Ramos (cell line): ENCODE data around the gene SCUBE2.
"Not testable (repeated sequence)": the region's sequence is repeated elsewhere in the genome, so short reads cannot be mapped to it uniquely, and the experiment has no call there.

Source experiments
- in situ Hi-C: fragments of 300-500 bp; cut with MboI; formaldehyde crosslinking; loops from one replicate; pipeline ENCODE4 v1.14.3; 2022; ENCODE audit warnings: low sequenced_read_pairs; ENCODE audit not compliant: unreplicated experiment

The SCUBE2 gene

DNA sequence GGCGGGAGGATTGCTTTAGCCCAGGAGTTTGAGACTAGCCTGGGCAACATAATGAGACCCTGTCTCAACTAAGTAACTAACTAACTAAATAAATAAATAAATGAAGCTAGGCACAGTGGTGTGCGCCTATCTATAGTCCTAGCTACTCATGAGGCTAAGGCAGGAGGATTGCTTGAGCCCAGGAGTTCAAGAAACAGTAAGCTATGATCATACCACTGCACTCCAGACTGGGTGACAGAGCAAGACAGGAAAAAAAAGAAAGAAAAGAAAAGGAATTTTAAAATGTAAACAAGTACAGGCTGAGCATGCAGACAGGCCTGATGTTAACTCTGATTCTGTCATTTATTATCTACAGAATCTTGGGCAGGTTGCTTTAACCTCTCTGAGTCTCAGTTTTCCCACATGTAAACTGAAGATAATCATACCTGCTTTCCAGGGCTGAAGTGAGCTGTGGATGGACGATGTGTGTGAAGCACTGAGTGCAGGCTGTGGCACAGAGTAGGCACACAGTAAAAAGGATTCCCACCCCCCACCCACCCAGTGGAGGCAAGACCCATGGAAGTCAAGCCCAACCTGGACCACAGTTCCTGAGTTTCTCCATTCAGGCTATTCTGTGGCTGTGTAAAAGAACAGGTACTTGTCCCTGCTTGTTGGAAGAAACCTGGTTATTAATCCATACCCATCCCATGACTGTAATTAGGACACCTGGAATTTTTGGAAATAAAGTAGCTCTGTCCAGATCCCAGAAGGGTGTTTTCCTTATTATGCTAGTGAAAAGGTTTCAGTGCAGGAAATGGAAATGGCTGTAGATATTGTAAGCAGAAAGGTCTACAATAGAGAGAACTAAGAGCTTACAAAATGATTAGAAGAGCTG lies 18.7 kb upstream of the SCUBE2 start:
- in situ Hi-C loops = no loop called here

DNA sequence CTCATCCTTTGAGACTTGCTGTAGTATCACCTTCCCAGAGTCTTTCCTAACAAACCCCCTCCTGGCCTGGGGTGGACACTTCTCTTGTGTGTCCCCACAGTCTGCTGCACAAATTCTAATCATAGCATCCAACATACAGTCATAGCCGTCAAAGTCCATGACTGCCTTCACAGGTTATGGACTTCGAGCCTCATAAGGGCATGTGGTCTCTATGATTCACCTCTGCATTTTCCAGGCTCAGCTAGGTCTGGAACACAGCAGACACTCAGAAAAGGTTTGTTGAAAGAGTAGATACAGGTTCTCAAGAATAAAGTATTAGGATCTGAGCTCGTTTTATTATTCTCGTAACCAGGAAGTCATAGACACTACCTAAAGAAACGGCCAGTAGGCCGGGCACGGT lies 13.2 kb upstream of the SCUBE2 start:
- in situ Hi-C loops = no loop called here

DNA sequence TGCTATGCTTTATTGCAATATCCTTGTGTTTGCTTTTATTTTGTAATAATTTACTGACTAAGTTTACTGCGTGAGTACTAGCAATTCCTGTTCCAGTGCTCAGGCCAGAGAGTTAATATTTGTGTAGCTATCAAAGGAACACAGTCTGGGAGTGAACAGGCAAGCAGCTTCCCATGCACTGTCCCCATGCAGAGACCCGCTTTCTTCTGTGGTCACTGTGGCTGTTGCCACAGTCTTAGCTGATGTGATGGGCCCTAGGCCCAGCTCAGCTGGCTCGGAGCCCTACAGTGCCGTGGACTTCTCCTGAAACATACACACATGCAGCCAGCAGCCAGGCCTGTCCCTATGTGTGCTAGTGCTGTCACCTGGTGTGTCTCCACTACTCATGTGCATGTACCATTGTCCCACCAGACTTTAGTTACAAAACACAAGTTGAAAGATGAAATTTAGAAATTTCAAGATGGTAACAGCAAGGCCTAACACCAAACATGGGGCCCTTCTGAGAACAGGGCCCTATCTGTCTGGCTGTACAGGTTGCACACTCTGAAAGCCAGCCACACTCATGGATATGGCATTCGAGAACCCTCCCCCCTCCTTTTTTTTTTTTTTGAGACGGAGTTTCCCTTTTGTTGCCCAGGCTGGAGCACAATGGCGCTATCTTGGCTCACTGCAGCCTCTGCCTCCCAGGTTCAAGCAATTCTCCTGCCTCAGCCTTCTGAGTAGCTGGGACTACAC lies 12.3 kb upstream of the SCUBE2 start:
- in situ Hi-C loops = no loop called here

DNA sequence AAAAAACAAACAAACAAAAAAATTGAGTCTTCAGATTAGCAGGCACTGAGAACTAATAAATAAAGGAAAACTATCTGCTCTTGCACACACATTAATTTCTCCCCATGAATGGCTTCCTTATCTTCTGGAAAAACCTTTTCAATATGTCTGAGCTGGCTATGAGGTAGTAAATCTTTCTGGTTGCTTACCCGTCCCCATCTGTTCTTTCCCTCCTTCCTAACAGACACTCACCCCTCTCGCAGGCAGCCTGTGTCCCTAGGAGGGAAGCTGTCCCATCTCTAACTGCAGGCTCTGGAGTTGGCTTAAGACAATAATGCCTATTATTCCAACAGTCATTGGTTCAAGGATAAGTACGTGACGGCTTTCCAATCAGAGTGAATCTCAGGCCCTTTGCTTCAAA lies 8.2 kb upstream of the SCUBE2 start:
- in situ Hi-C loops = no loop called here

GRCh38 chr11:9098455-9098854 lies 7.1 kb upstream of the SCUBE2 start:
- in situ Hi-C loops = not testable (repeated sequence)

DNA sequence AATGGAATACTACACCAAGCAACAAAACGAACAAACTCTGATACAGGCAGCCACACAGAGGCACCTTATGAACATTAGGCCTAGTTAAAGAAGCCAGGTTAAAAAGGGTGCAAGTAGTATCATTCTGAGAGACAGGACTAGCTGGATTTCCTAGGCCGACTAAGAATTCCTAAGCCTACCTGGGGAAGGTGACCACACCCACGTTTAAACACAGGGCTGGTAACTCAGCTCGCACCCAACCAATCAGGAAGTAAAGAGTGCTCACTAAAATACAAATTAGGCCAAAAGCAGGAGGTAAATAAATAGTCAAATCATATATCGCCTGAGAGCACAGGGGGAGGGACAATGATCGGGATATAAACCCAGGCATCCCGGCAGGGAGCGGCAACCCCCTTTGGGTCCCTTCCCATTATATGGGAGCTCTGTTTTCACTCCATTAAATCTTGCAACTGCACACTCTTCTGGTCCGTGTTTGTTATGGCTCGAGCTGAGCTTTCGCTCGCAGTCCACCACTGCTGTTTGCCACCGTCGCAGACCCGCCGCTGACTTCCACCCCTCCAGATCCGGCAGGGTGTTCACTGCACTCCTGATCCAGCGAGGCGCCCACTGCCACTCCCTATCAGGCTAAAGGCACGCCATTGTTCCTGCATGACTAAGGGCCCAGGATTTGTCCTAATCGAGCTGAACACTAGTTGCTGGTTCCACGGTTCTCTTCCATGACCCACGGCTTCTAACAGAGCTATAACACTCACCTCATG lies 6.0 kb upstream of the SCUBE2 start:
- in situ Hi-C loops = not testable (repeated sequence)

DNA sequence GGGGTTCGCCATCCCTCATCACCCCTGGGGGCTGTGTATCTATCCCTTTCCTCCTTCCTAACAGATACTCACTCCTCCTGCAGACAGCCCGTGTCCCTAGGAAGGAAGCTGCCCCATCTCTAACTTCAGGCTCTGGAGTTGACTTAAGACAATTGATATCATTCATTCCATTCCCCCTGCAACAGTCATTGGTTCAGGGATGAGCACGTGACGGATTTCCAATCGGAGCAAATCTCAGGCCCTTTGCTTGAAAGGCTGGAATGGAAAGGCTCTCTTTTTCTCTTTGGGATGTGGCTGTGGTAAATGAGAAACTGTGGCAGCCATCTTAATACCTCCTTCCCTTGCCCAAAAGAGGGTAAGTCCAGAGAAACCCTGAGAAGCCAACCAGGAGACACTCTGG lies 5.0 kb upstream of the SCUBE2 start:
- in situ Hi-C loops = no loop called here

GRCh38 chr11:9095421-9095820 lies 4.0 kb upstream of the SCUBE2 start:
- in situ Hi-C loops = no loop called here

GRCh38 chr11:9094420-9094819 lies 3.0 kb upstream of the SCUBE2 start:
- in situ Hi-C loops = no loop called here

- in situ Hi-C loops = no loop called here
These were observed 1.7 kb upstream of the SCUBE2 start for GRCh38 chr11:9092853-9093778.

DNA sequence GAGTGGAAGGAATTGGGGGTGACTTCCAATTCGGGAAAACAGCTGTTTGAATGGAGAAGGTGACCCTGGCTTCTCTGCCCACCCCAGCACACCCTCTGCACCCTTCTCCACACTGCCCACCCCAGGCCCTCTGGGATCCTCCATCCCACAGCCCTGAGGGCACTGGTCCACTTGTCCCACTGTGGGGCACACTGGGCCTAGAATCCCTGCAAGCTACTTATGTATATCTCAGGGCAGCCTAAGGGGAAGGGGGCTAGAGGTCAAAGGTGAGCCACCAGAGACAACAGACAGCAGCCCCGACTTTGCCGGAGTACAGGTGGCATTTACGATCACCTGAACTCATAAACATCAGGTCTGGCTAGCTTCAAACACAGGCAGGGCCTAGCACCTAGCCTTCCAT lies 673 bp upstream of the SCUBE2 start:
- in situ Hi-C loops = no loop called here

- in situ Hi-C loops = no loop called here
These were observed 833 bp downstream of the SCUBE2 start for GRCh38 chr11:9090488-9091043.

DNA sequence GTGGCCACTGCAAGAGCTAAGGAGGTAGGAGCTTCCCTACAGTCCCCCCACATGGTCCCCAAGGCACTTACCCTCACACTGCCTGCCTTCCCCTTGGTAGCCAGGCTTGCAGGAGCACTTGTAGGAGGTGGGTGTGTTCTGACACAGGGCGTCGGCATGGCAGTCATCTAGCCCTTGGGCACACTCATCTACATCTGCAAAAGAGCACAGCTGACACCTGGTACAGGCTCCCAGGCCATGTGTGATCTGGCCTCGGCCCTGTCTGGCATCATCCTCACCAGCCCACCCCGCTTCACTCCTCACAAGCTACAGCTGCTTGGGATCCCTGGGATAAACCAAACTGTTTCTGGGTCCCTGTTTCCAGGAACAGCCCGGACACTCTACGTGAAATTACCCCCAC lies 1.8 kb downstream of the SCUBE2 start:
- in situ Hi-C loops = no loop called here

DNA sequence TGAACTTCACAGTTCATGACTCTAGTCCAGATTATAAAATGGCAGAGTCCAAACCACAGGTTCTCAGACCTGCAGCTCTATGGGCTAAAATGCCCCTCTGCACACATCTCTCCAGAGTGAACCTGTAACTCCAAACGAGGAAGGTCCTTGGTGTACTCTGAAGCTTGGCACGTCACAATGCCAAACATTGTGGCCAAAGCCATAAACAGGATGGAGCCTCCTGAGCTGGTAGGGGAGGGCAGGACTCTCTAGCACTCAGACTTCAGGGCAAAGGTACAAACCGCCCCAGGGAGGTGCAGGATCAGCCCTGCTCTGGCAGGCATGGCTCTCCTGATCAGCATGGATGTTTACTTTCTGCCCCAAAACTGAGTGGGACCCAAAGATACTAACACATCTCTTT lies 2.3 kb downstream of the SCUBE2 start:
- in situ Hi-C loops = no loop called here

DNA sequence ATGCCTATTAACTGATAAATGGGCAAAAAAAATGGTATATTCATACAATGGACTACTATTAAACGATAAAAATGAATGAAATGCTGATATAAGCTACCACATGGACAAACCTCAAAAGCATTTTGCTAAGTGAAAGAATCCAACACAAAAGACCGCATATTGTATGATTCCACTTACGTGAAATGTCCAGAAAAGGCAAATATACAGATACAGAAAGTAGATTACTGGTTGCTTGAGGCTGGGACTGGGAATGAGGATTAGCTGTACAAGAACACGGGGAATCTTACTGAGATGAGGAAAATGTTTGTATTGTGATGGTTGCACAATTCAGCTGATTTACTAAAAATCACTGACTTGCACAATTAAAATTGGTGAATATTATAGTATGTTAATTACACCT lies 8.8 kb downstream of the SCUBE2 start:
- in situ Hi-C loops = no loop called here

DNA sequence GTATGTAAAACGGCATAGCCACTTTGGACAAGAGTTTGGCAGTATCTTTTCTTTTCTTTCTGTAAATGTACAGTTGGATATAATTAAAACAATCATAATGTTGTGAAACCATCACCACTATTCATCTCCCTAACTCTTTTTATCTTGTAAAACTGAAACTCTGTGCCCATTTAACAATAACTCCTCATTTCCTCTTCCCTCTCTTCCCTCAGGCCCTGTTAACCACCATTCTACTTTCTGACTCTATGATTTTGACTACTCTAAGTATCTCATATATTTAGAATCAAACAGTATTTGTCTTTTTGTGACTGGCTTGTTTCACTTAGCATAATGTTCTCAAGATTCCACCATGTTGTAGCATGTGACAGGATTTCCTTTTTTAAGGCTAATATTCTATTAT lies 10.2 kb downstream of the SCUBE2 start:
- in situ Hi-C loops = no loop called here

GRCh38 chr11:9078113-9079086 lies 13.0 kb downstream of the SCUBE2 start:
- in situ Hi-C loops = no loop called here

DNA sequence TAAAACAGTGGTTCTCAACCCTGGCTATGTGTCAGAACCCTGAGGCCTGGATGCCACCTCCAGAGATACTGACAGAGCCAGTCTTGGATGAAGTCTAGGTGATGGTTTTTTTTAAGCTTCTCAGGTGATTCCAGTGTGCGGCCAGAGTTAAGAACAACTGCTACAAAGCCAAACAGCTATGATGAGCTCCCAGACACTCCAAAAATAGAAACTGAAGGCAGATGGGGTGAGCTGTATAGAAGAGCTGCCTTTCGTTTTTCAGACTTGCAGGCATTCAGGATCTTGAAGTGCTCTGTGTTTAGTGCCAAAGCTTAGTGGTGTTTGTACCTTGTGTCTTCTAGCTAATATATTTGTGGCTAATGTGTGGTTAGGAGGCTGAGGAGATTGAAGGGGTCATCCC lies 14.2 kb downstream of the SCUBE2 start:
- in situ Hi-C loops = no loop called here

DNA sequence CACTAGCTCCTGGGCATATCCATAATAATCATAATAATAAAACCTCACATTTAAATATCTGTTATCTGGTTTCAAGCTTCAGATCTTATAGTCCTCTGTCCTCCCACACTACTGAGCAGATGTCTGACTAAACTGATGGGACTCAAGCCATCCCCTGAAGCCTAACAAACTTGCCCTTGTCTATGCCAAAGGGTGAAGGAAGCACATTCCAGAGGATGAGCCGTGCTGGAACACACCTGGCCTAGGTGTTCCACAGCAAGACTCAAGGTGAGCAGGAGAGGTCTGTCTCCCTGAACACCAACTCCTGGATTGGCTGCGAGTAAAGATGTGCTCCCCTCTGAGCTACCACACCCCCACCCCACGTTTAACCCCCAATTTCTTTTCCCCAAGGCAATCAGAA lies 14.7 kb downstream of the SCUBE2 start:
- in situ Hi-C loops = no loop called here
